Activated CD4-positive, alpha-beta T cell treated with anti-CD3 and anti-CD28 coated beads for 36 hours (primary cell): ENCODE data around the gene OR3A1. TPM values are rescaled to one million over a fixed set of nuclear protein-coding genes. Genes with fewer than 3 reads are reported as not detected.
"Not testable (repeated sequence)": the region's sequence is repeated elsewhere in the genome, so short reads cannot be mapped to it uniquely, and the experiment has no call there.

Source experiments
- ATAC-seq: fragments of 200-7000 bp; cut with Tn5 transposase; one replicate; pipeline ENCODE4 v1.10.0; 2021; ENCODE audit warnings: mild to moderate bottlenecking, moderate library complexity
- CTCF ChIA-PET: fragments of 350-600 bp; sonication (Branson Sonifier 250); formaldehyde crosslinking; loops from one replicate; lab custom pipeline; 2021; ENCODE audit warnings: antibody characterized with exemption; lab: Charles Lee
- POLR2A ChIA-PET: fragments of 350-600 bp; sonication (Branson Sonifier 250); formaldehyde crosslinking; loops from one replicate; lab custom pipeline; 2021; ENCODE audit warnings: antibody characterized with exemption, inconsistent platforms; lab: Charles Lee
- DNase-seq: peaks from one replicate; pipeline ENCODE4 v3.0.0-alpha.2; 2020
- H3K27ac Mint-ChIP-seq: one replicate; pipeline ENCODE4 v1.8.0; 2021; ENCODE audit warnings: mixed read lengths
- H3K27me3 Mint-ChIP-seq: one replicate; pipeline ENCODE4 v1.8.0; 2021; ENCODE audit warnings: mixed read lengths
- H3K36me3 Mint-ChIP-seq: one replicate; pipeline ENCODE4 v1.8.0; 2021; ENCODE audit warnings: low read depth, mixed read lengths
- H3K4me1 Mint-ChIP-seq: one replicate; pipeline ENCODE4 v1.8.0; 2021; ENCODE audit warnings: mixed read lengths
- H3K4me3 Mint-ChIP-seq: one replicate; pipeline ENCODE4 v1.8.0; 2021; ENCODE audit warnings: mild to moderate bottlenecking, moderate library complexity, mixed read lengths
- H3K9me3 Mint-ChIP-seq: one replicate; pipeline ENCODE4 v1.8.0; 2021; ENCODE audit warnings: low read depth, mixed read lengths
- intact Hi-C, 2 experiments: fragments of 100-400 bp; cut with DNase I in 1 of 2; cut with micrococcal nuclease in 1 of 2; formaldehyde crosslinking; loops; one replicate each; pipeline versions ENCODE4 v1.14.2 to v1.15.1; 2022 to 2024; cut with DNase I, micrococcal nuclease
- total RNA-seq, 2 experiments: library from RNA; stranded (reverse); gene quantifications; one replicate each; pipeline ENCODE4 v1.2.3, GENCODE V29; 2021

Gene OR3A1
- total RNA-seq, 2 experiments from 2014 or later = 0.25 to 0.56 TPM

DNA sequence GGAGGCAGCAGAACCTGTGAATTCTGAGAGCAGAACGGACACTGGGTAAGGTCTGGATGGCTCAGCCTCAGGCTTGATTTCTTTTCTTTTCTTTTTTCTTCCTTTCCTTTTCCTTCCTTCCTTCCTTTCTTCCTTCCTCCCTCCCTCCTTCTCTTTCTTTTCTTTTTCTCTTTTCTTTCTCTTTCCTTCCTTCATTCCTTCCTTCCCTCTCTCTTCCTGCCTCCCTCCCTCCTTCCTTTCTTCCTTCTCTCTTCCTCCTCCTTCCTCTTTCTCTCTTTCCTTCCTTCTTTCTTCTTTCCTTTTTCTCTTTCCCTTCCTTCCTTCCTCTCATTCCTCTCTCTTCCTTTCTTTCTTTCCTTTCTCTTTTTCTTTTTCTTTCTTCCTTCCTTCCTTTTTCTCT, 38.0 kb downstream of the OR3A1 start:
- intact Hi-C loops = no loop called here
- H3K4me3 Mint-ChIP-seq = no peak overlapping the region
- peaks cover 3% of the 10 kb centered on the region for H3K27me3 Mint-ChIP-seq
- POLR2A ChIA-PET = no interaction called here
- no peaks in the 10 kb centered on the region for H3K4me1 Mint-ChIP-seq
- H3K9me3 Mint-ChIP-seq = no peaks in the 10 kb centered on the region
- no peak for DNase-seq
- CTCF ChIA-PET = no interaction called here
- ATAC-seq = no peak
- no peak overlapping the region for H3K27ac Mint-ChIP-seq
- H3K36me3 Mint-ChIP-seq = no peaks in the 10 kb centered on the region

GRCh38 chr17:3256575-3256974, 41.6 kb downstream of the OR3A1 start:
- Mint-ChIP-seq H3K4me1 (no peaks in the 10 kb centered on the region), H3K4me3 (no peak overlapping the region), H3K27ac (no peak overlapping the region), H3K36me3 (no peaks in the 10 kb centered on the region), H3K9me3 (peaks cover 2% of the 10 kb centered on the region), H3K27me3 (peaks cover 3% of the 10 kb centered on the region)
- ATAC-seq = no peak
- intact Hi-C loops = no loop called here
- POLR2A ChIA-PET = no interaction called here
- CTCF ChIA-PET = interaction anchor here (0.7 kb wide), 1 partner anchor 339 kb away, joined by 3 read pairs; no protein-coding TSS in a partner anchor
- no peak for DNase-seq

- H3K4me1 Mint-ChIP-seq, DNase-seq, H3K27ac Mint-ChIP-seq, H3K4me3 Mint-ChIP-seq, H3K36me3 Mint-ChIP-seq, ATAC-seq, POLR2A ChIA-PET, intact Hi-C loops, H3K9me3 Mint-ChIP-seq, H3K27me3 Mint-ChIP-seq, CTCF ChIA-PET: not testable (repeated sequence)
Measured at GRCh38 chr17:3249013-3249412, 49.1 kb downstream of the OR3A1 start.

- H3K27me3 Mint-ChIP-seq, CTCF ChIA-PET, H3K9me3 Mint-ChIP-seq, ATAC-seq, H3K4me1 Mint-ChIP-seq, H3K4me3 Mint-ChIP-seq, H3K36me3 Mint-ChIP-seq, H3K27ac Mint-ChIP-seq, intact Hi-C loops, DNase-seq, POLR2A ChIA-PET: not testable (repeated sequence)
Measured at GRCh38 chr17:3244841-3245240, 53.3 kb downstream of the OR3A1 start.

DNA sequence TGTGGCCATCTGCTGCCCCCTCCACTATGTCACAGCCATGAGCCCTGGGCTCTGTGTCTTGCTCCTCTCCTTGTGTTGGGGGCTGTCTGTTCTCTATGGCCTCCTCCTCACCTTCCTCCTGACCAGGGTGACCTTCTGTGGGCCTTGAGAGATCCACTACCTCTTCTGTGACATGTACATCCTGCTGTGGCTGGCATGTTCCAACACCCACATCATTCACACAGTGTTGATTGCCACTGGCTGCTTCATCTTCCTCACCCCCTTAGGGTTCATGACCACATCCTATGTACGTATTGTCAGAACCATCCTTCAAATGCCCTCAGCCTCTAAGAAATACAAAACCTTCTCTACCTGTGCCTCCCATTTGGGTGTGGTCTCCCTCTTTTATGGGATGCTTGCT, 57.1 kb downstream of the OR3A1 start:
- H3K4me1 Mint-ChIP-seq, H3K27ac Mint-ChIP-seq, H3K4me3 Mint-ChIP-seq, ATAC-seq, intact Hi-C loops, H3K9me3 Mint-ChIP-seq, CTCF ChIA-PET, DNase-seq, H3K36me3 Mint-ChIP-seq, H3K27me3 Mint-ChIP-seq, POLR2A ChIA-PET: not testable (repeated sequence)

Other genes with a start within 250 kb of the OR3A1 start
- gene OR1D5, start 234.8 kb downstream of the OR3A1 start, total RNA-seq = not detected
- not detected for gene OR1D2, start 193.9 kb downstream of the OR3A1 start, total RNA-seq
- not detected for gene OR1G1, start 170.8 kb downstream of the OR3A1 start, total RNA-seq
- gene OR1A2, start 100.8 kb downstream of the OR3A1 start, total RNA-seq = not detected
- gene OR1A1, start 90.7 kb downstream of the OR3A1 start, total RNA-seq = not detected
- 1 to 10 TPM; 2.5 to 3.5 TPM for gene OR3A2, start 87.9 kb upstream of the OR3A1 start, total RNA-seq
- not detected for gene OR1E1, start 100.0 kb upstream of the OR3A1 start, total RNA-seq
- gene OR3A3, start 113.0 kb upstream of the OR3A1 start, total RNA-seq = not detected
- gene OR1E2, start 135.5 kb upstream of the OR3A1 start, total RNA-seq = not detected
- 1 to 10 TPM in 1 of 2 experiments, under 1 TPM in 1; 0.44 to 1.6 TPM for gene SPATA22, start 173.5 kb upstream of the OR3A1 start, total RNA-seq
- not detected for gene ASPA, start 177.6 kb upstream of the OR3A1 start, total RNA-seq